ENCODE results near the gene TBK1. TPM values are rescaled to one million over a fixed set of nuclear protein-coding genes. Genes with fewer than 3 reads are reported as not detected.

Gene TBK1
- total and polyA plus RNA-seq, 12 donors = 16.0 to 48.3 (median 25.5) TPM

GRCh38 chr12:64544371-64545080 is 92.6 kb downstream of the TBK1 start:
- Histone ChIP-seq H3K4me1 (replicated peaks in 1 of 2) (no peaks in the 10 kb centered on the region), H3K27me3 (no peaks in the 10 kb centered on the region), H3K36me3 (replicated peaks in 1 of 2) (no peaks in the 10 kb centered on the region), H3K4me3 (no peak overlapping the region), H3K9me3 (replicated peaks in 1 of 3) (no peaks in the 10 kb centered on the region), H3K27ac (no peak overlapping the region)
- DNase-seq = no peak
- TF ChIP-seq CTCF (IDR thresholded peaks at IDR 0.05) = no peak
- TF ChIP-seq POLR2A (IDR thresholded peaks at IDR 0.05) = no peak
- intact Hi-C loops (cut with DNase I) = loop anchor here in 1 of 2 donors (5.0 kb wide), 1 partner anchor 153 kb away; no protein-coding TSS in a partner anchor
- 80 to 84% (median 84%) methylated on average over 8 of the region's 8 CpGs for WGBS, 4 donors

- intact Hi-C loops (cut with DNase I) = loop anchor here in 1 of 2 donors (5.0 kb wide), 1 partner anchor 152 kb away; no protein-coding TSS in a partner anchor
- WGBS, 4 donors = 72 to 82% (median 78%) methylated on average over 3 of the region's 3 CpGs
- H3K27ac ChIP-seq = no peak overlapping the region
- H3K9me3 ChIP-seq (replicated peaks in 1 of 3) = no peaks in the 10 kb centered on the region
- no peaks in the 10 kb centered on the region for H3K36me3 ChIP-seq (replicated peaks in 1 of 2)
- H3K4me3 ChIP-seq = no peak overlapping the region
- no peak for TF ChIP-seq CTCF (IDR thresholded peaks at IDR 0.05)
- TF ChIP-seq POLR2A (IDR thresholded peaks at IDR 0.05) = no peak
- no peaks in the 10 kb centered on the region for H3K27me3 ChIP-seq
- no peaks in the 10 kb centered on the region for H3K4me1 ChIP-seq (replicated peaks in 1 of 2)
- DNase-seq = no peak
These were observed 93.1 kb downstream of the TBK1 start for GRCh38 chr12:64545081-64545382.

- TF ChIP-seq CTCF (IDR thresholded peaks at IDR 0.05) (no peak), POLR2A (IDR thresholded peaks at IDR 0.05) (no peak)
- DNase-seq = no peak
- intact Hi-C loops (cut with DNase I) = loop anchor here in 1 of 2 donors (5.0 kb wide), 1 partner anchor 148 kb away; no protein-coding TSS in a partner anchor
These were observed 97.2 kb downstream of the TBK1 start for GRCh38 chr12:64549108-64549507.

GRCh38 chr12:64550755-64551154 is 98.8 kb downstream of the TBK1 start:
- Histone ChIP-seq H3K4me3 (no peak overlapping the region), H3K36me3 (replicated peaks in 1 of 2) (no peaks in the 10 kb centered on the region), H3K27me3 (no peaks in the 10 kb centered on the region), H3K4me1 (replicated peaks in 1 of 2) (no peaks in the 10 kb centered on the region), H3K9me3 (replicated peaks in 1 of 3) (no peaks in the 10 kb centered on the region), H3K27ac (no peak overlapping the region)
- no peak for TF ChIP-seq POLR2A (IDR thresholded peaks at IDR 0.05)
- TF ChIP-seq CTCF (IDR thresholded peaks at IDR 0.05) = no peak
- 66 to 90% (median 86%) methylated on average over 3 of the region's 3 CpGs for WGBS, 4 donors
- intact Hi-C loops (cut with DNase I) = loop anchor here (5.0 to 10.0 kb wide), 3 partner anchors 54 to 147 kb away; partner anchors contain the start of gene RASSF3 (in 1 of the 2)
- DNase-seq = no peak

More at GRCh38 chr12:64549108-64549507, 97.2 kb downstream of the TBK1 start:
- Histone ChIP-seq H3K27me3 (no peaks in the 10 kb centered on the region), H3K27ac (no peak overlapping the region), H3K36me3 (replicated peaks in 1 of 2) (no peaks in the 10 kb centered on the region), H3K4me1 (replicated peaks in 1 of 2) (no peaks in the 10 kb centered on the region), H3K4me3 (no peak overlapping the region), H3K9me3 (replicated peaks in 1 of 3) (no peaks in the 10 kb centered on the region)
- WGBS, 4 donors = 60 to 93% (median 85%) methylated on average over 1 of the region's 1 CpG
